DOHH2 (cell line): ENCODE measurements around the gene TMEM87B.

Experiments used
- EZH2phosphoT487 ChIP-seq: fragments of 200-600 bp; sonication (generic); IDR thresholded peaks from 2 replicates; pipeline ENCODE4 v1.6.1; 2017; ENCODE audit warnings: borderline replicate concordance, mild to moderate bottlenecking, antibody characterized with exemption, low read length, moderate library complexity, mixed read lengths
- TF ChIP-seq, protein P1 (sequence below): fragments of 200-600 bp; sonication (generic); IDR thresholded peaks from one replicate; pipeline ENCODE4 v1.5.1; 2014; ENCODE audit warnings: antibody characterized with exemption, mild to moderate bottlenecking, low read depth, low read length; ENCODE audit not compliant: poor library complexity, severe bottlenecking

DNA sequence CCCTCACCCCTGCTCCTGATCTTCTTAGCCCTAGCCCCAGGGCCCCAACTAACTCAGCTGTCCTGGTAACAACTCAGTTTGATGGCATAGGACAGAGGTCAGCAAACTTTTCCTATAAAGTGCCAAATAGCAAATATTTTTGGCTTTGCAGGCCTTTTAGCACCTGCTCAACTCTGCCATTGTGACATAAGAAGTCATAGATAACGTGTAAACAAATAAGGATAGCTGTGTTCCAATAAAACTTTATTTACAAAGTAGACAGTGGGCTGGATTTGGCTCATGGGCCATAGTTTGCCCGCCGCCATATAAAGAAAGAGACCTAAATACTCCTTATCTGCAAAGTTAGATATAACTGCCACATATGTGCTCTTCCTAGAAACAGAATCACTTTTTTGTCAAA is 27.3 kb upstream of the TMEM87B start:
- TF ChIP-seq, protein P1, sequence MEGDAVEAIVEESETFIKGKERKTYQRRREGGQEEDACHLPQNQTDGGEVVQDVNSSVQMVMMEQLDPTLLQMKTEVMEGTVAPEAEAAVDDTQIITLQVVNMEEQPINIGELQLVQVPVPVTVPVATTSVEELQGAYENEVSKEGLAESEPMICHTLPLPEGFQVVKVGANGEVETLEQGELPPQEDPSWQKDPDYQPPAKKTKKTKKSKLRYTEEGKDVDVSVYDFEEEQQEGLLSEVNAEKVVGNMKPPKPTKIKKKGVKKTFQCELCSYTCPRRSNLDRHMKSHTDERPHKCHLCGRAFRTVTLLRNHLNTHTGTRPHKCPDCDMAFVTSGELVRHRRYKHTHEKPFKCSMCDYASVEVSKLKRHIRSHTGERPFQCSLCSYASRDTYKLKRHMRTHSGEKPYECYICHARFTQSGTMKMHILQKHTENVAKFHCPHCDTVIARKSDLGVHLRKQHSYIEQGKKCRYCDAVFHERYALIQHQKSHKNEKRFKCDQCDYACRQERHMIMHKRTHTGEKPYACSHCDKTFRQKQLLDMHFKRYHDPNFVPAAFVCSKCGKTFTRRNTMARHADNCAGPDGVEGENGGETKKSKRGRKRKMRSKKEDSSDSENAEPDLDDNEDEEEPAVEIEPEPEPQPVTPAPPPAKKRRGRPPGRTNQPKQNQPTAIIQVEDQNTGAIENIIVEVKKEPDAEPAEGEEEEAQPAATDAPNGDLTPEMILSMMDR, result no peak
- TF ChIP-seq EZH2phosphoT487, result no peak
